ENCODE measurements around the gene ZSWIM3. TPM values are rescaled to one million over a fixed set of nuclear protein-coding genes. Genes with fewer than 3 reads are reported as not detected.

Gene ZSWIM3
- total RNA-seq: 1 to 10 TPM; 2.1 to 5.4 (median 4.0) TPM

DNA sequence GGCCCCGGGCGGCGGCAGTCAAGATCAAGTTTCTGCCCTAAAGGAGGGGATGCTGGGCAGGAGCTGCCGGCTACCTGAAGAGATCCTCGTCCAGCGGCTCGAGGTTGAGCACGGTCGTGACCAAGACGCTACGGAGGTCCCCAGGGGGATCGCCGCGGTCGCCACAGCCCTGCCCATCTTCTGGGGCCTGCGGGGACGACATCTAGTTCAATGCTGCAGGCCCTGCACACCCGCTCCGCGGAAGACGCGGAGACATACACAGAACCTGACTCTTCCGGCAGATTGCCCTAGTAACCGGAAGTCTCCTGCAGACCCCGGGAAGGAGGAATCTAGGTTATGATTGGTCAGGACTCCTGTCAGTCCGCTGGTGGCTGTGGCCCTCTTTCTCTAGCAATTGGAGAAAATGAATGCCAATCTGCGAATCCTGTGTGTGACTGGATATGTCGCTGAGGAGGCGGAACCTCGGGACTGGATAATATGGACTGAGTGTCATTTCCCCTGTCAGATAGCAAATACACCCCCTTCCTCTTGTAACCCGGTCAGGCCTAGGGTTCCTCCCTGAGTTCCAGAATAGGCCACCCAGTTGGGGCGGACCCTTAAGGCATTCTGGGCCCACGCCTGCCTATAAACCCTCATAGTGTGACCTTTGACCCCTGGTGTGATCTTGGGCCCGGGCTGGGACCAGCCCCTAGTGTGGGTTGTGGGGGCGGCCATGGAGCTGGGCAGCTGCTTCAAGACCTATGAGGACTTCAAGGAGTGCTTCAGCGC lies at the start of gene ZSWIM3, which contains the start of gene ACOT8:
TSS of gene ZSWIM3 (plus strand) at position 501 of the 768 bp plus-strand sequence. CDS start at position 713, 212 bp downstream.
TSS of gene ACOT8 (minus strand) at position 279 of the 768 bp plus-strand sequence. CDS start at position 202, 77 bp downstream.
- H3K9me3 ChIP-seq: no peaks in the 10 kb centered on the region
- H3K27ac ChIP-seq (replicated peaks in 1 of 4): peak within 1 kb of the TSS; percentile 78 to 87 (median 80)
- H3K4me3 ChIP-seq: peak within 1 kb of the TSS; percentile 84 to 91 (median 90)
- TF ChIP-seq POLR2A (IDR thresholded peaks at IDR 0.05; ENCODE audit: low read depth) (no peak), POLR2AphosphoS5 (IDR thresholded peaks at IDR 0.05) (peak; percentile 83 to 86), EP300 (IDR thresholded peaks at IDR 0.05) (no peak)
- TF ChIP-seq, protein P1, sequence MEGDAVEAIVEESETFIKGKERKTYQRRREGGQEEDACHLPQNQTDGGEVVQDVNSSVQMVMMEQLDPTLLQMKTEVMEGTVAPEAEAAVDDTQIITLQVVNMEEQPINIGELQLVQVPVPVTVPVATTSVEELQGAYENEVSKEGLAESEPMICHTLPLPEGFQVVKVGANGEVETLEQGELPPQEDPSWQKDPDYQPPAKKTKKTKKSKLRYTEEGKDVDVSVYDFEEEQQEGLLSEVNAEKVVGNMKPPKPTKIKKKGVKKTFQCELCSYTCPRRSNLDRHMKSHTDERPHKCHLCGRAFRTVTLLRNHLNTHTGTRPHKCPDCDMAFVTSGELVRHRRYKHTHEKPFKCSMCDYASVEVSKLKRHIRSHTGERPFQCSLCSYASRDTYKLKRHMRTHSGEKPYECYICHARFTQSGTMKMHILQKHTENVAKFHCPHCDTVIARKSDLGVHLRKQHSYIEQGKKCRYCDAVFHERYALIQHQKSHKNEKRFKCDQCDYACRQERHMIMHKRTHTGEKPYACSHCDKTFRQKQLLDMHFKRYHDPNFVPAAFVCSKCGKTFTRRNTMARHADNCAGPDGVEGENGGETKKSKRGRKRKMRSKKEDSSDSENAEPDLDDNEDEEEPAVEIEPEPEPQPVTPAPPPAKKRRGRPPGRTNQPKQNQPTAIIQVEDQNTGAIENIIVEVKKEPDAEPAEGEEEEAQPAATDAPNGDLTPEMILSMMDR (IDR thresholded peaks at IDR 0.05): peak in 1 of 3 experiments; percentile 31
- H3K27me3 ChIP-seq: no peaks in the 10 kb centered on the region
- intact Hi-C loops (cut with DNase I): no loop called here
- DNase-seq (ENCODE audit: extremely low spot score): peak; percentile 99
- H3K36me3 ChIP-seq: peaks cover 6 to 28% (median 13%) of the 10 kb centered on the region in 4 donors
- 4% methylated on average over 4 of the region's 36 CpGs for WGBS
- H3K4me1 ChIP-seq: peaks cover 29 to 62% (median 44%) of the 10 kb centered on the region in 4 donors

DNA sequence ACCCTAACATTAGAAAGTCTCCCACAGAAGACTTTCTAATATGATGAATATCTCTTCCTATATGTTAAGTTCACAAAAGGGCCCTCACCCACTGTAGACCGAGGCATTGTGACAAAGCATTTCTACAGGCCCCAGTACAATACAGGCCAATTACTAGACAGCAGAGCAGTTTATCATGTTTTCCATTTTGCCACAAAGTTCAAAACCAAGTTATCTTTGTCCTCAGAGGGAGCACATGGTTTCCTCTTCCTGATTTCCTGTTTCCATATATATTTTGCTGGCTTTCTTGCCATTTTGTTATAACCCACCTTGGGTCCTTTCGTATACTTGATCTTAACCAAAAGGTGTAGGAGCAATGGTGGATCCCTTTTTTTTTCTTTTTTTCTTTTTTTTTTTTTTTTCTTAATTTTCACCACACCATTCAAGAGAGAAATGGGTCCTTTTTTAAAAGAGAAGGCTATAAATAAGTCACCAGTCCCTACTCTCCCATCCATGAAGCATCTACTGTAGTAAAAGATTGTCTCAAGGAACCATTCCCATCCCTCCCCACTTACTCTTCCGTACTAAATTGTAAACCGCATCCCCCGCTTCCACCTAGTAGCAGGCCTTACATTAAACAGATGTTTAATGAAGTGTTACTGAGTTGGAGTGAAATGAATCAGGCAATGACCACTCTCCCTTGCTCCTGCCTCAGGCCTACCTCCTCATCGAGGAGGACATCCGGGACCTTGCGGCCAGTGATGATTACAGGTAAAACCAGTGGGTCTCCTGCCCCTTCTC lies 47.0 kb upstream of the ZSWIM3 start:
- WGBS: 88% methylated on average over 8 of the region's 8 CpGs
- intact Hi-C loops (cut with DNase I): loop anchor here (5.0 kb wide), 1 partner anchor 157 kb away; no protein-coding TSS in a partner anchor
- peaks cover 52 to 63% (median 62%) of the 10 kb centered on the region in 4 donors for H3K36me3 ChIP-seq
- no peak overlapping the region for H3K27ac ChIP-seq (replicated peaks in 1 of 4)
- no peak for DNase-seq (ENCODE audit: extremely low spot score)
- TF ChIP-seq POLR2AphosphoS5 (IDR thresholded peaks at IDR 0.05) (no peak), POLR2A (IDR thresholded peaks at IDR 0.05; ENCODE audit: low read depth) (no peak), EP300 (IDR thresholded peaks at IDR 0.05) (no peak)
- TF ChIP-seq, protein P1 (IDR thresholded peaks at IDR 0.05): no peak
- no peaks in the 10 kb centered on the region for H3K27me3 ChIP-seq
- H3K9me3 ChIP-seq: no peaks in the 10 kb centered on the region
- no peak overlapping the region for H3K4me3 ChIP-seq
- peaks cover 5 to 19% (median 15%) of the 10 kb centered on the region in 4 donors for H3K4me1 ChIP-seq

DNA sequence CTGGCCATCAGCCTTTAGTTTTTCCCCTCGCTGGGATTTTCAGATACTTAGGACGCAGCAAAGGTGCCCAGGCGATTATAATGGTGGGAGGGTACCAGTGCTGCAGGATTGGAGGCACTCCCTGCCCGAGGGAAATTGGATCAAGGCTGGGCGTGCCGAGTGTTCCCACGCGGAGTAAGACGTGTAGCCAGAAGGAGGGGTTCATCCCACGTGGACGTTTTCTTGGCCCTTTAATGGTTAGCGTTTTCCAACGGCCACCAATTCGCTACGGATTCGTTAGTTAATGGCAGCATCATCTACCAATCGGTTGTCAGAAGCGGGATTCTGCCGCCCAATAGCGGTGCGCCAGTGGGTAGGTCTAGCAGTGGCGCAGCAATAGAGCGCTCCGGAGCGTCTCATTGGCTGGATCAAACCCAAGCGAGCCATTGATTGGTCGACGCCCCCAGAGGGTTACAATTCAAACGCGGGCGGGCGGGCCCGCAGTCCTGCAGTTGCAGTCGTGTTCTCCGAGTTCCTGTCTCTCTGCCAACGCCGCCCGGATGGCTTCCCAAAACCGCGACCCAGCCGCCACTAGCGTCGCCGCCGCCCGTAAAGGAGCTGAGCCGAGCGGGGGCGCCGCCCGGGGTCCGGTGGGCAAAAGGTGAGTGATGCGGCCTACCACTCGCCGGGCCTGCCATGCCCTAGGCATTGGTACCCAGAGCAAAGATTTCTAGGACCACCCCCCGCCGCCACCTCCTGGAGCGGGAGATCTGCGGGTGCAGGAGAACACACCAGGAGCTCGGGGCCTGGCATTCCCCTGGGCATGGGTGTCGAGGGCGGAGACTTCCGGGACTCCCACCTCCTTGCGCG lies 45.0 kb upstream of the ZSWIM3 start, which contains the start of gene UBE2C:
TSS of gene UBE2C (plus strand) at position 488 of the 849 bp plus-strand sequence. CDS start at position 540, 52 bp downstream.
- Histone ChIP-seq H3K27ac (replicated peaks in 1 of 4) (peak within 1 kb of the TSS; percentile 33 to 61 (median 47)), H3K36me3 (peaks cover 34 to 44% (median 42%) of the 10 kb centered on the region in 4 donors), H3K4me1 (peaks cover 5 to 23% (median 20%) of the 10 kb centered on the region in 4 donors), H3K9me3 (no peaks in the 10 kb centered on the region), H3K4me3 (peak within 1 kb of the TSS; percentile 54 to 64 (median 56)), H3K27me3 (no peaks in the 10 kb centered on the region)
- 0% methylated on average over 14 of the region's 65 CpGs for WGBS
- TF ChIP-seq POLR2A (IDR thresholded peaks at IDR 0.05; ENCODE audit: low read depth) (no peak), POLR2AphosphoS5 (IDR thresholded peaks at IDR 0.05) (peak; percentile 68 to 79)
- intact Hi-C loops (cut with DNase I): loop anchor here (5.0 kb wide), 1 partner anchor 155 kb away; no protein-coding TSS in a partner anchor
- DNase-seq (ENCODE audit: extremely low spot score): peak; percentile 99

DNA sequence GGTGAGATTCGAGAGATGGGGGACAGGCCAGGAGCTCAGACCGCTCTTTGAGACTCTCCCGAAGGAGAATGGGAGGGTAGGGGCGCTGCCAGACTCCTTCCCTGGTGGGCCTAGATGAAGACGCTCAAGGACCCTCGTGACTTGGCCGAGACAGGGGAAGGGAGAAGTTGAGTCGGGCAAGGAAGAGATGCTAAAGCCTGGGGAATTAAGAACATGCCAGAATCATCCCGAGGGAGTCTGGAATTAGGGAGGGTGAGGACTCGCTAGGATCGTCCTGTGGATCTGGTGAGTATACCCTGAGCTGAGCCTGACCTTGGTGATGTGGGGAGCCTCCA lies 44.4 kb upstream of the ZSWIM3 start:
- Histone ChIP-seq H3K4me1 (peaks cover 5 to 29% (median 26%) of the 10 kb centered on the region in 4 donors), H3K4me3 (peak overlapping the region; percentile 54 to 64 (median 56)), H3K27ac (replicated peaks in 1 of 4) (no peak overlapping the region), H3K27me3 (no peaks in the 10 kb centered on the region), H3K9me3 (no peaks in the 10 kb centered on the region), H3K36me3 (peaks cover 28 to 38% (median 36%) of the 10 kb centered on the region in 4 donors)
- intact Hi-C loops (cut with DNase I): loop anchor here (5.0 kb wide), 1 partner anchor 154 kb away; no protein-coding TSS in a partner anchor
- TF ChIP-seq EP300 (IDR thresholded peaks at IDR 0.05) (no peak), POLR2A (IDR thresholded peaks at IDR 0.05; ENCODE audit: low read depth) (no peak), POLR2AphosphoS5 (IDR thresholded peaks at IDR 0.05) (no peak)
- TF ChIP-seq, protein P1 (IDR thresholded peaks at IDR 0.05): no peak
- no peak for DNase-seq (ENCODE audit: extremely low spot score)
- WGBS: 6% methylated on average over 10 of the region's 11 CpGs

Measured in esophagus muscularis mucosa (tissue), 4 donors.